HG02884 (cell line): Measurements from ENCODE around the gene ETV5.

Experiments
- ATAC-seq: cut with Tn5 transposase; IDR thresholded peaks from one replicate; pipeline ENCODE4 v1.9.1; 2021; ENCODE audit warnings: mild to moderate bottlenecking, moderate library complexity; ENCODE audit not compliant: unreplicated experiment

Gene ETV5

DNA sequence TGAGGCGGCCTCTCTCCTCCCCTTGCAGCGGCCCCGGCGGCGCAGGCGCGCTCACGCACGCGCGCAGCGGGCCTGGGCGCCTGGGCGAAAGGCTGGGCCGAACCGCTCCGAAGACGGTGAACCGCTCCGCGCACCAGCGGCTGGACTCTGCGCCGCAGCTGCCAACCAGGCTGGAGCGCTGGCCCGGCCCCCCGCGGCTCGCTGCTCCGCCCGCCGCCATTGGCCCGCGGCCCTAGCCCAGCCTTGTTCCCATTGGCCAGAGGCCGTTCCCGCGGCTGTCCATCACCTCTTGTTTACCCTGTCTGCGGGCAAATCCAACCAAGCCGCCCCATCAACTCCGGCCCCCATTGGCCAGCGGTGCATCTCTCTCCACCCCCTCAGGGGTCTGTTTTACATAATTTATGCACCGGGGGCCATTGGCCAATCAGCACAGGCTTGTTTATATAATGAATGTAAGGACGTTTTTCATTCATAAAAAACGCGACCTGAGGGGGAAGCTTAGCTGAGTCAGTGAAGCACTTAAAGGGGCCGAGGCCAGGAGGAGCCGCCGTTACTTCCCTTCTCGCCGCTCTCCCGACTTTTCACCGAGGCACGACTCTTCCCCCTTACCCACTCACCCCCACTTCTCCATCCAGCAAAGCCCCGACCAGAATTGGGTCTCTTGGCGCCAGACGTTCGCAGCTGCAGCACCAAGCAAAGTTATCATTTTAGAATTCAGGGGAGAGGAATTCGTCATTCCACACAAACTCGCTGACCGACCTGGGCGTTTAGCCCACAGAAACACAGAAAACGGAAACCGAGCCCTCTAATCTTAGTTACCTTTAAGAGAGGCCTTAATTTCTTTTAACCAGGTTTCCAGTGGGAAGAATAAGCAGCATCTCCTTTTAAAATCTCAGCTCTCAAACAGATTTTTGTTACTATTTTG lies at the start of gene ETV5:
Gene ETV5, minus strand, starts transcription at position 149 of the 925 bp plus-strand sequence. CDS start 3,221 bp downstream, outside the sequence.
- ATAC-seq, result peak; percentile 90

DNA sequence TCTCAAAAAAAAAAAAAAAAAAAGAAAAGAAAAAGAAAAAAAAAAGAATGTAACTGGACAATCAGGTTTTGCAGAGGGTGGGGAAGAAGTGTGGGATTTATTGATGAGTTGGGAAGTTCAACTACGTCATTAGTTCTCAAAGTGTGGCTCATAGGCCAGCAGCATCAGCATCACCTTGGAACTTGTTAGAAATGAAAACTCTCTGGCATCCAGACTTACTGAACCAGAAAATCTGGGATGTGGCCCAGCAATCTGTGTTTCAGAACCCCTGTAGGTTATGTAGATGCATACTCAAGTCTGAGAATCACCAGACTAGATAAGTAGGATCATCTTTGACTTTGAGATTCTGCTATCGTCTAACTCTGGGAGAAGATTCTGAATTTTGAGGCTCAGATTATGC lies 45.8 kb upstream of the ETV5 start:
- ATAC-seq, result no peak

DNA sequence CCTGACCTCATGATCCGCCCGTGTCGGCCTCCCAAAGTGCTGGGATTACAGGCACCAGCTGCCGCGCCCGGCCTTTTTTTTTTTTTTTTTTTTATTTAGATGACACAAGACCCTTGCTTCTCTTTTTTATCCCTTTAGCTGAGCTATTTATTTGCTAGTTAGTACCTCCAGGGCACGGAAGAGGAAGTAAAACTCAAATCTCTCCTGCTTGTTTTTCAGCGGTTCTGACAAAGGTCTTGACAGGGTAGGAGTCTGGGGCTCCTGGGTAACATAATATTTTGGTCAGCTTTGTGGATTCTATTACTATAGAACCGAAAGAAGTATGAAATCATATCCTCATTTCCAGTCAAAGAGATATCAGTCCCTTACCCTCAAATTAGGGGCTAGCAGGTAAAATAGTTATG lies 44.0 kb upstream of the ETV5 start:
- peak; percentile 85 for ATAC-seq

DNA sequence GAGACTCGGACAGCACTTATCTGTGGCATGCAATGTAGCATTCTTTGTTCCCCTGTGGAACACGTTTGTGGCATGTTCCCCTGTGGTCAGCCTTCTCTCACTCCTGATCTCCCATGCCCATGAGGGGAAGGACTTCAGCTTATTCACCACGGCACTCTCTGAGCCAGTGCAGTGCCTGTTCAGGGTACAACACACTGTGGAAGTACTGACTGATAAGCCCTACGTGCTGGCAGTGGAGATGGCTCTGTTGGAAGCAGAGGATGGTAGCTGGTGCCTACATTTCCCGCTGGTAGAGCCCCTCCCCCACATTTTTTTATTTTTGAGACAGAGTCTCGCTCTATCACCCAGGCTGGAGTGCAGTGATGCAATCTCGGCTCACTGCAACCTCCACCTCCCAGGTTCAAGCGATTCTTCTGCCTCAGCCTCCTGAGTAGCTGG lies 43.5 kb upstream of the ETV5 start:
- ATAC-seq, result peak; percentile 9

DNA sequence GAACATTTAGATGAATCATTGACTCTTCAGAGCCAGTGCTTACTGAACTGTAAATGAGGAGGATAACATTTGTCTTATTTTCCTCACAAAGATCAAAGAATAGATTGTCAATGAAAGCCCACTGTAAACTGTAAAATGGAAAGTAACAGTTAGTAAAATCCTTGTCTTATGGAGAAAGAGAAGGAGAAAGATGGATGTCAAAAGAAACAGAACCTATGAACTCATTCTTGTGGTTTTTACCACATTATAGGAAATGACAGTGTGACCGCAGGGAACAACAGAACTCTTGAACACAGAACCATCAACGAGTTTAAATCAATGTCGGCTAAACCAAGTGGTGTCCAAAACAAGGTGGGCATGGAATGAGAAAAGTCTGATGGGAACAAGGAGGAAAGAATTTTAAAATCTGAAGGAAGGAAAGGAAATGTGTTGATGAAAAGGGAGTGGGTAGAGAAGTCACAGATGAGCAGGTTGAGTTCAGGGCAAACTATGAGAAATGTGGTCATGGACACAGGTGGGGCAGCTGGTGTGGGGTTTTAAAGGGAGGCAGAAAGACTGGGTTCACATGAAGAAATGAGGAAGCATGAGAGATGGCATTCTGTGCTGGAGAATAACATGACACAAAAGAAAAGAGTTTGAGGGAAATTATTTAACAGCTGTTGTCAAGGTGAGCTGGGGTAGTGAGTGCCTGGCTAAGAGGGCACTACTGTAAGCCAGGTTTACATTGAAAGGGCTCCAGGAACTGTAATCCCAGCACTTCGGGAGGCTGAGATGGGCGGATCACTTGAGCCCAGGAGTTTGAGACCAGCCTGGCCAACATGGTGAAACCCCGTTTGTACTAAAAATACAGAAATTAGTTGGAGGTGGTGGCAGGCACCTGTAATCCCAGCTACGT lies 42.4 kb upstream of the ETV5 start:
- ATAC-seq, result no peak

DNA sequence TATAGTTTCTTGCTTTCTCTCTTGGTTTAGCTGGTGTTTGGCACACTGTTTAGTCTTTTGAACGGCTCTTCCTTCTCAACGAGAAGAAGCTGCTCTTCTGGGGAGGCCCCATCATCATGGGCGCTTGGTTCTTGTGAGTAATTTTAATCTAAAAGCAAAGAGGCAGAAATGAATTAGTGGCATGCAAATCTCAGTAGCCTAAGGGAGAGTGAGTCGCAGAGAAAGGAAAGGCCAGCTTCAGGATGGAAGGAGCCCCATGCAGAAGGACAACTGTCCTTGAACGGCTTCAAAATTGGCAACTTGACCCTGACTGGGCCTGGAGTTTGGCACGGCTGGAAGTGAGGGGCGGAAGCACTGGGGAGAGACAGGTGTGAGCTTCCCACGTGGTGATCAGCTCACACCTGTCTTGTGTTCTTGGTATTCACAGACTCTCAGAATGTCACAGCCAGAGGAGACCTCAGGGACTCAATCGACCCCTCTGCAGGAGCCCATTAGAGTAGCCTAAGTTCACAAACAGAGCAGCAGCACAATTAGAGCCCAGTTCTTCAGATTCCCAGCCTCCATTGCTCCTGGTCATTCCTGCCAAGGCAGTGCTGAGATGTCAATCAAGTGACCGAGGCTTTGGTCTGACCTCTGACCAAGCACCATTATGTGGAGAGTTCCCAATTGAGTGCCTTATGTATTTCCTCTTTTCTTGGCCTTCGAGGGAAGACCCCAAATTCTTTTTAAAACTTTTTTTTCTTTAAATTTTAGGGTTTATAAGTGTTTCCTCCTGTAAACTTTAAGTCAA lies 41.3 kb upstream of the ETV5 start:
- ATAC-seq, result no peak

DNA sequence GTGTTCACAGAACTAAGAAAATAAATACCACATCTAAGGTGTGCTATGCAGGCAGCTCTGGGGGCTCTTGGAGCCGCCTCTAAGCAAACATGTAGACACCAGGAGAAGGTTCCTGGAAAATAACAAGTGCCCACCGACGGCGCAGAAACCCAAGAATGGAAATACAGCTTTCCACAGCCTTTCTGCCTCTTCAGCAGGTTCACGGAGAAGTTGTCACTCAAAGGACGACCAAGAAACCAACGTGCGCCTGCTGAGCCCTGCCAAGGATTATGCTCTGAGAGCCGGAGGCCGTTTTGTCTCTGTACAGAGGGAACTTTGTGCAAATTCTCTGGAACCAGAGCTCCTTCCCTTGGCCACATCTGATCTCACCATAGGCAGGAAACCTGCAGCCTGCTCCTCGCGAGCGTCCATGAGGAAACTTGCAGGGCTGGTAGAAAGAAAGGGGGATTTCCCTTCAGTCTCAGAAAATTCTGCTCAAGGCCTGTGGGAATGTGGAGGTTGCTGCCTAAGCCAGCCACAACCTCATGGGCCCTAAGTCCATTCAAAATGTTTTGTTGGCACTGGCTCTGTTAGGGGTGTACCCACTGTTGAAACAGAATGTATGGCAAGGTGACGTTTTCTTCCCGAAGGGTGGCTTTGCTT lies 40.6 kb upstream of the ETV5 start:
- no peak for ATAC-seq

DNA sequence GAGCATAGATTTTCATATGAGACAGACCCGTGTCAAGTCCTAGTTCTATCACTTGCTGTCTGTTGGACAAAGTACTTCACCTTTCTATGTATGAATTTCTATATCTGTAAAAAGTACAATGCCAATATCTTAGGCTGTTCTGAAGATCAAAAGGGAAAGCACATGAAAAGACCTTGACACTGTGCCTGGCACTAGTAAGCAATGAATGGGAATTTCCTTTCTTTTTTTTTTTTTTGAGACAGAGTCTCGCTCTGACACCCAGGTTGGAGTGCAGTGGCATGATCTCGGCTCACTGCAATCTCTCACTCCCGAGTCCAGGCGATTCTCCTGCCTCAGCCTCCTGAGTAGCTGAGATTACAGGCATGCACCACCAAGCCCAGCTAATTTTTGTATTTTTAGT lies 35.4 kb upstream of the ETV5 start:
- ATAC-seq, result no peak

DNA sequence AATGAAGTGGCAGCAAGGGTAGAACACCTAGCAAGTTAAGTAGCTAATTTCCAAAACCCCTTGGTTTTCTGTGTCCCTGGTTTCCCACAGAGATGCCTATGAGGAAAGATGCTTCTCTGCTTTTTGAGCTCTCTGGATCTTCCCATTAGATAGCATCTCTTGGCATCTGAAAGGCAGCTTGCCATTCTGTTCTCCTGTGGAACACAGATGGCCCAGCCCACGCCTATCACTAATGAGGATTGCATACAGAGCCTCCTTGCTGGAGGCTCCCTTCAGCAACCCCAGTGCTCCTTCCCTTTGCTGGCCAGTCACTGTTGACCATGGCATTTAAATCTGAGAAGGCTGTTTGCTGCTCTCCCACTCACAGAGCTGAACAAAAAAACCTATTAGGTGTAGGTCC lies 34.4 kb upstream of the ETV5 start:
- no peak for ATAC-seq

DNA sequence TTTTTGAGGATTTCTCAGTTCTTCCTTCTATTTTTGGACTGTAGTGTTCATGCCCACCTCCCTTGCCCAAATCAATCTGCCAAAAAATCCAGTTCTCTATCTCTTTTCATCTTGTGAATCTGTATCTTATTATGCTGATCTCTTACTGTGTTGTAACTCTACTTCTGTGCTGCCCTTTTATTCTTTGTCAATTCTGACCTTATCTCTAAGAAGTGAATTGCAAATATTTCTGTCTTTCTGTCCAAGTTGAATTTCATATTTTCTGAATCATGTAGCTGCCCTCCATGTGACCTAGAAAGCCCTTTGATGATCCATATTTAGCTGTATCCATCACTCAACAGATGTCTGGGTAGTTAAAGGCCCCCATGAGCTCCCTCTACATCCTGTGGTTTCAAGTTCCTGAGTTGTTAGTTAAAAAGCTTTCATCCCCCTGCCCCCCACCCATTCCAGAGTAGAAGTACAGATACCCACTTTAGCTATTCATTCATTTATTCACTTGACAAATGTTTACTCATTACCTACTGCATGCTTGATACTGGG lies 33.6 kb upstream of the ETV5 start:
- no peak for ATAC-seq

DNA sequence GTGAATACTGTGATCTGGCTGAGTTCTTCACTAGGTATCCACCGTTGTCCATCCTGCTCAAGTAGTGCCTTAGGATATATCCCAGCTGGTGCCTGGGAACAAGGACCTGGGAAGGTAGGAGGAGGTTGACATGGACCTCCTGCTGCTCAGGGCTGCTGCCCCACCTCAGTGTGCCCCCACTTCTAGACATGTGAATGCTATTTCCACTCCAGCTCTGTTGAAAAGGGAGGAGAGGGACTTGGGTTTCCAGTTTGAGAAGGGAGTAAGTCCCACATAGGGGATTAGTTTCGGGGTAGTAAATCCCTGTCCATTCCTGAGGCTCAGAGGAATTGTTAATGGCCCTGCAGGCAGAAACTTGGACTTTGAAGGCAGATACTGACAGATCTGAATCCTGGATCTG lies 32.9 kb upstream of the ETV5 start:
- no peak for ATAC-seq

DNA sequence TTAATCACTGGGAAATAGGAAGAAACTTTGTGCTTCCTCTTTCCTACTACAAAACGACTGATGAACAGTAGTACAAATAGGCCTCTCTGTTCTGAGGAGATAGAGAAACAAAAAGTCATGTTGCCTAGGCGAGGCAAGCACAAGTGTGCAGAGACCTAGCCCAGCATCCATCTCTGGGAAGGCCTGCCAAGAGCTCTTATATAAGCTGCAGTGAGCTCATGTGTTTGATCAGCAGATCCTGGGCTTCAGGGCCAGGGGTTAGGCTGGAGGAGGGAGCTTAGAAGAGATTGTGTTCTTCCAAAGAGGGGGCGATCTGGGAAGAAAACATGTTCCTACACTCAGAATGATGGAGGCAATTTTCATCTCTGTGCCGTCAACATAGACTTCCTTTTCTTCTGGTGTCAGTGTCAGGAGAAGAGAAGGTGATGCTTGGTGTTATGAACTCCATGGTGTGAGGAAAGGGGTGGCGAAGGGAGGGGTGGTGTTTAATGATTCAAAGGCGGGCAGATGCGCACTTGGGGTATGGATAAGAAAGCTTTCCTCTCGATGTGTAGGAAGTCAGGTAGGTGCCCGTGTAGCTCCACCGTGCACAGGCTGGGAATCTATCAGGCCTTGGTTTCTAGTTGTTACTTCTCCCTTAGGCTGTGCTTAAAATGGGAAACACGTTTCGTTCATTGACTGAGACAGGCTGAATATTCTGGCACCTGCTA lies 29.5 kb upstream of the ETV5 start:
- ATAC-seq, result no peak

DNA sequence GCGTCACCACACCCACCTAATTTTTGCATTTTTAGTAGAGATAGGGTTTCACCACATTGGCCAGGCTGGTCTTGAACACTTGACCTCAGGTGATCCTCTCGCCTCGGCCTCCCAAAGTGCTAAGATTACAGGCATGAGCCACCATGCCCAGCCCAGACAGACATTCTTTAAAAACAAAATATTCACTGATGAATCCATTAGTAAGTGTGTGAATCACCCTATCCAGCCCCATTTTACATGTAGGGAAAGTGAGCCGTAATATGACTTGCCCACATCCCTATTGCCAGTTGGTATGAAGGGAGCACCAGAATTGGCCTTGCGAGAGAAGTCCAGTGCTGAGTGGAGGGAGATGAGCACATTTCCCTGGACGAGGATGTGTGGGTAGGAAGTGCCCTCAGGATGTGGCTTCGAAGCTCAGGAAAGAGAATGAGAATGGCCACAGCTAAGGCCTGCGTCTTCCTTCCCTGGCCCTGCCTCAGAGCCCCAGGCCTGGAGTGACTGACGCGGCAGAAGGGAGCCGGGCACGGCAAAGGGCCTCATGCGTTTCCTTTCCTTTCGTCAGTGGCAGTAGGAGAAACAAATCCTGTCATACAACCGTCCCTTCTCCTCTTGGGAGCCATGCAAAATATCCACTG lies 28.3 kb upstream of the ETV5 start:
- ATAC-seq, result no peak

DNA sequence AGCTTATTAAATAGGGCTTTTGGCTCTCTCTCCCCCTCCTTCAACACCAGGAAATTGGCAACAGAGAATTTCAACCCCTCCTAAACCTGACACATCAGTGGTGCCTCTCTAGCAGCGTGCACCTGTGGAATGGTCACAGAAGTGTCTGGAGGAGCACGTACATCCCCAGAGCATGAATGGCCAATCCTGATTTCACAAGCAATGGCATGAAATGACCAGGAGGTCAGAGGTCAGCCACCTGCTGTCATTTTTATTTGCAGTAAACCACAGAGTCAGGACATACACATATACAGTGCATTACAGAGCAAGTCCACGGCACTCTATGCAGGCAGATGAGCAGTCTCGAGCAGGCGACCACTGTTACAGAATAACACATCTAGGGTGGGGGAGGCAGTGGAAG lies 25.1 kb upstream of the ETV5 start:
- no peak for ATAC-seq

DNA sequence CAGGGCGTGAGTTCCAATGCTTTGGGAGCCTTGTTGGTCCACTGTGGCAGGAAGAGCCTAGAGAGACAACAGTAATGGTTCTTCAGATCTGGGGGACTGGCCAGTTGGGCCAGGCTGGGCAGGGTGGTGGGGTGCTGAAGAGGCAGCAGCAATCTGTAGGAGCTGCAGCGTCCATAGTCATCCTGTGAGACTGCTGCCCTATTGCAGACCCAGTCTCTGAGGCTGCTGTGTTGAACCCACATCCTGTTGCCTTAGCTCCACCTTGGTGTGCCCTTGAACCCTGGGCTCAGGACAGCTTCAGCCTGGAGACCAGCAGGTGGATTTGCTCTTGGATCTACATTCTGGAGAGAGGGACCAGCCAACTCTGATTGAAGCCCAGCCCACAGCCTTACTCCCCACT lies 23.6 kb upstream of the ETV5 start:
- no peak for ATAC-seq

DNA sequence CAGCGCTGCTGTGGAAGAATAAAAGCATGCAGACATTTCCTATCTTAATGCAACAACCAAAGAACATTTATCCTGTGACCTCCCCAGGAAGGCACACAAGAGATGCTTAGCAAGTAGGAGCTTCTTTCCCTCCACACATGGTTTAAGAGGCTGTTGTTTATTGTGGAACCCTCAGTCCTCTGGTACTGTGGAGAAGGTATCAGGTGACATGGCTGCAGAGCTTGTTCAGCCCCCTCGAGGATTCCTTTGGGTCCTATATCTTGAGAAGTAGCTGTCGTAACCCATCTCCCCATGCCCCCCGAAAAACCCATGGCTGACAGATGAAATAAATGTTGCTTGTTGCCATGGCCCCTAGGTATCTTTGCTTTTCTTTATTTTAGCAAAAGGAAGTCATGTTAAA lies 20.3 kb upstream of the ETV5 start:
- ATAC-seq, result no peak

DNA sequence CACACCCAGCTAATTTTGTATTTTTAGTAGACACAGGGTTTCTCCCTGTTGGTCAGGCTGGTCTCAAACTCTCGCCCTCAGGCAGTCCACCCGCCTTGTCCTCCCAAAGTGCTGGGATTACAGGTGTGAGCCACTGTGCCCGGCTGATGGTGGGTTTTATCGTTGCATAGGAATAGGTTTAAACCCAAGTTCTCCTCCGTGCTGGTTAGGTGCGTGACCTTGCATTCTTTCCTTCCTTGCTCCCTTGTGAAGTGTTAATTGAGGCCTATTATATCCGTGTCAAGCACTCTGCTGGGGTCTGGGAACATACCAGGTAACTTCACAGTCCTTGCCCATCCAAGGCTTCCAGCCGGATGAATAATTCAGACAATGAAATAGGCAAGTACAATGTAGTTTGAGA lies 19.3 kb upstream of the ETV5 start:
- no peak for ATAC-seq

DNA sequence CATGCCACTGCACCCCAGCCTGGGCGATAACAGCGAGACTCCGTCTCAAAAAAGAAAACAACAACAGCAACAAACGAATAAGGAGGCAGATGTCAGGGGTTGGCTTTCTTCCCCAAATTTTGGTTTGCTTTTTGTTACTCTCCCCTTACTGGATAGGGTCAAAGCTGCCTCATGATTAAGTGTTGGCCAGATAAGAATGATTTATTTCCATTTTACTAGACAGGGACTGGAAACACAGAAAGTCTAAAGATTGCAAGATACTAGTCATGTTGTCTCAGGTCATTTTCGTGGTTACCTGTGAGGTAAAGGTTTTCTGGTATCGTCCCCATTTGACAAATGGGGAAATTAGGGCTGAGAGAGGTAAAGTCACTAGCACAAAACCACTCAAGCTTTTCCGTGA lies 18.6 kb upstream of the ETV5 start:
- ATAC-seq, result no peak

DNA sequence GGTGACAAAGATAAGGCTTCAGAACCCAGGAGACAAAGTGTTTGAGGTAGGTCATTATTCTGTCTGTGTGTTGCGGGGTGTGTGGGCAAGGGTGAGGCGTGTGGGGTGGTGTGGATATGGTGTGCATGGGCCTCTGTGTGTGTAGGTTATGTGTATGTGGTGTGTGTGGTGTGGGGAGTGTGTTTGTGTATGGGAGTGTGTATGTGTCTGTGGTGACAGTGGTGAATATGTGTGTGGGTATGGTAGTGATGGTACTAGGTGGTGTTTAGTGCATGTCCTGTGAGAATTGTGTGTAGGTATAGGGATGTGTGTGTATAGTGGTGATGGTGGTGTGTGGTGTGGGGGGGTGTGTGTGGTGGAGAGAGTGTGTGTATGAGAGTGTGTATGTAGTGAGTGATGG lies 16.2 kb upstream of the ETV5 start:
- no peak for ATAC-seq
